Measurements from ENCODE around the gene UGT2B10. TPM values are rescaled to one million over a fixed set of nuclear protein-coding genes. Genes with fewer than 3 reads are reported as not detected.
"Not testable (repeated sequence)": the region's sequence is repeated elsewhere in the genome, so short reads cannot be mapped to it uniquely, and the experiment has no call there.

Gene UGT2B10
- total and polyA plus RNA-seq, 2 of the 13 experiments (the other 11 are each of a cell fraction or from before 2014, with no cell fraction given): 107 to 148 TPM

- 0 out of 2 replicates have a peak, but pooled peaks have one; percentile 24 for TF ChIP-seq THRA (CRISPR knock-in tag; IDR thresholded peaks at IDR 0.05; ENCODE audit: borderline replicate concordance)
- TF ChIP-seq FOXJ3 (CRISPR knock-in tag; IDR thresholded peaks at IDR 0.05; ENCODE audit: borderline replicate concordance): peak; percentile 83
- 0 out of 2 replicates have a peak, but pooled peaks have one; percentile 51 for TF ChIP-seq TEF (CRISPR knock-in tag; IDR thresholded peaks at IDR 0.05)
- peak; percentile 80 for TF ChIP-seq MED1 (CRISPR knock-in tag; IDR thresholded peaks at IDR 0.05)
- peak; percentile 77 for TF ChIP-seq SOX5 (CRISPR knock-in tag; IDR thresholded peaks at IDR 0.05; ENCODE audit: borderline replicate concordance)
- TF ChIP-seq ZNF331 (CRISPR knock-in tag; IDR thresholded peaks at IDR 0.05): 0 out of 2 replicates have a peak, but pooled peaks have one; percentile 23
- peak; percentile 85; the same call in 1 of the 2 replicates for TF ChIP-seq ZBTB37 (CRISPR knock-in tag; IDR thresholded peaks at IDR 0.05)
- not testable (repeated sequence) for TF ChIP-seq EP300 (IDR thresholded peaks at IDR 0.05; ENCODE audit: low read depth in 2 of 2, low read length in 2 of 2)
- peak; percentile 73 for TF ChIP-seq EP300 (CRISPR knock-in tag; IDR thresholded peaks at IDR 0.05; ENCODE audit: borderline replicate concordance)
- TF ChIP-seq POGZ (CRISPR knock-in tag; IDR thresholded peaks at IDR 0.05): peak; percentile 31; the same call in 1 of the 2 replicates
- TF ChIP-seq KAT8 (CRISPR knock-in tag; IDR thresholded peaks at IDR 0.05): 0 out of 2 replicates have a peak, but pooled peaks have one; percentile 31
- peak; percentile 50; the same call in 1 of the 2 replicates for TF ChIP-seq RARA (CRISPR knock-in tag; IDR thresholded peaks at IDR 0.05)
- TF ChIP-seq CEBPB (IDR thresholded peaks at IDR 0.05; ENCODE audit: borderline replicate concordance, low read depth, low read length): peak; percentile 70
- peak; percentile 54 for TF ChIP-seq SAP130 (CRISPR knock-in tag; IDR thresholded peaks at IDR 0.05; ENCODE audit: low read depth)
- TF ChIP-seq SIX1 (CRISPR knock-in tag; IDR thresholded peaks at IDR 0.05; ENCODE audit: borderline replicate concordance): peak; percentile 76; the same call in 1 of the 2 replicates
- peak; percentile 45; the same call in 1 of the 2 replicates for TF ChIP-seq HNF4A (CRISPR knock-in tag; IDR thresholded peaks at IDR 0.05)
- peak; percentile 59; the same call in 1 of the 2 replicates for TF ChIP-seq RERE (CRISPR knock-in tag; IDR thresholded peaks at IDR 0.05; ENCODE audit: low read depth)
- peak; percentile 52; the same call in 1 of the 2 replicates for TF ChIP-seq POLR2AphosphoS5 (IDR thresholded peaks at IDR 0.05; ENCODE audit: low read depth, low read length)
- TF ChIP-seq RCOR2 (CRISPR knock-in tag; IDR thresholded peaks at IDR 0.05): peak; percentile 22; the same call in 1 of the 2 replicates
- TF ChIP-seq CEBPG (CRISPR knock-in tag; IDR thresholded peaks at IDR 0.05): peak; percentile 56
Measured at GRCh38 chr4:68818030-68818462, 2.3 kb downstream of the UGT2B10 start (continued).
